HG02885 (cell line): ENCODE data around the gene UROS.

ENCODE experiments used
- ATAC-seq: cut with Tn5 transposase; IDR thresholded peaks from one replicate; pipeline ENCODE4 v1.9.1; 2021; ENCODE audit warnings: mild to moderate bottlenecking; ENCODE audit not compliant: unreplicated experiment, poor library complexity

UROS gene

DNA sequence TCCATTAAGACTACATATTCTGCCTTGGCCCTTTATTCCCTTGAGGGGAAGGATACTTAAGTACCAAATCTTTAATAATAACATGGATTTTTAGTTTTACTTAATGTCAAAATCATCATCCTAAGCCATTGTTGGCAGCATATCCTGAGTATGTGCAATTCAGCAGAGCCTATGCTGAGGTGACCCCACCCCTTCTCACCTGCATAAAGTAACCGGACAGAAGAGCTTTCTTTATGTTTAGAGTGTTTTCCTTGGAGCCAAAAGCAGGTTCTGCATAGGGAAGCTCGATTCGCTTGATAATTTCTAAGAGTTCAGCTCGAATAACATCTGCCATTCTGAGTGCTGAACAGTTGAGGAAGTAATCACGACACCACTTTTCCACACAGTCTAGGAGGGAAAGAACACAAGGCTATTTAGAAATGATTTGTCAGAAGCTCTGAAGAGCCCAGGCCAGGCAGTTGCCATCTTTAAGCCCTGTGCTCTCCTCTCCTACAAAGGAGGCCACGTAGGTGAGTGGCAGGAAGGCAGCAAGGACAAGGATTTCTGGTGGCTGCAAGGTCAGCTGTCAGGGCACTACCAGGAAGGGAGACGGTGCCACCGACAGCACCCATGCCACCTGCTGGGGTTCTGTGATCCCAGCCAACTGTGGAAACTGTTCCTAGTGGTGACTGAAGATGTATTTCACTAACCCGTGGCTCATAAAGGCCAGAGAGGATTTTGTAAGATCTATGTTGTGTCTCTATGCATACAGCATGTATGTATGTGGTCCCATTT is 15.9 kb upstream of the UROS start:
- ATAC-seq = no peak

DNA sequence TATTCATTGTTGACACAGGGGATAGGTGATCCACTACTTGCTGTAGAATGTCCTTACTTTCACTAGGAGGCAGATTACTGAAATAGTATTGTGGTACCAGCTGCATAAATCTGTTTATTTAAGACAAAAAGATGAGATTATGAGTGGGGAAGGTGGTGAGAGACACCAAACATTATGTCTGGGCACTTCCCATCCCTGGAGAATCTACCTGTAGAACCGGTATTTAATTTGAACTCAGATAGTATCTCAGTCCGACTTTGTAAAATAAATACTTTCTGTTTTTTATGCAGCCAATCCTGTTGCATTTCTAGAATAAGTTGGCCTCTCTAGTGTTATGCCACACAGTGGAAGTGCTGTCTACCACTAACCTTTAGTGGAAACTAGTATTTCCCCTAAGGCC is 13.7 kb upstream of the UROS start:
- ATAC-seq = no peak

DNA sequence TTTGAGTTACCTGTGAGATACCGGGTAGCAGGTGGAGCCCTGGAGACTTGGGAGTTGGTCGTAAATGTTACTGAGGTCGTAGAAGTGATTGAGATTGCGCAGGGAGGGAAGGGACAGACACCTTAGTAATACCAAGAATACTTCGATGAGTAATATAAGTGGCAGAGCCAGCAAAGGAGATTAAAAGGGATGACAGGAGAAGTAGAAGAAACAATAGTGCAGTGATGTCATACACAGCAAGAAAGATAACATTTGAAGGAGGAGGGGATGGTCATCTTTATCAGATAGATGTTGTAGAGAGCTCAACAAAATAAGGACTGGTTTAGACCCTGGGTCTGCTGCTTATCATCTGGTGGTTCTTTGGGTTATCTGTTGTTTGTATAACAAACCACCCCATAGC is 5.3 kb upstream of the UROS start:
- ATAC-seq = no peak

DNA sequence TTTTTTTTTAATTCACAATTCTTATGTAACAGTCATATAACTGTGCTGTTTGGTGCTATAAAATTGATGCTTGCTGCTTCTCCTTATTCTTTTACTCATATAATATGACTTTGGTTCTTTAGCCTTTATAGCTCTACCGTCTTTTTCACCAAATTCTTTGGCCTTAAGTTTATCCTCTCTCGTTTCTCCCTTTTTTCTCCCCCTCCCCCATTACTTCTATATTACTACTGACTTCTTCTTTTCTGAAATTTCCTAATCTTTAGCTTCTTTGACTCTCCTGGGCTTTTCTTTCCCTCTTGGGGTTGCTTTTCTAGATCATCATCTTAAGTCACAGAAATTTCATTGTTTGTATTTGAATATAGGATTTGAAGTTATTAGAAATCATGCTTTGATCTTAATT is 4.1 kb upstream of the UROS start:
- ATAC-seq = no peak

DNA sequence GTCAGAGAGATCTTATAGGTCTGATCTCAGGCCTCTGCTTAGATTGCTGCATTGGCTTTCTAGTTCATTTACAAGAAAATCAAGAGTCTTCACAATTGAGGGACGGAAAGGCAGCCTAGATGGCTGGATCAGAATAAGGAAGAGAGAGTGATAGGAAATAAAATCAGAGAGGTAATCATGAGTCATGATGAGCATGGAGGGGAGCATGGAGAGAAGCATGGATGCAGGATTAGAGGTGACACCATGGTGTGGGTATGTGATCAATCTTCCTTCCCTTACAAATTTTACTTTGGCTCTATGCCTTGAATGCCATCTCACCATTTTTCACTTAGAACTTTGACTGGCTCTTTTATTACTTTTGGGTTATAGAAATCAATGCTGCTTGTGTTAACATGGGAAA is 1.7 kb upstream of the UROS start:
- no peak for ATAC-seq

DNA sequence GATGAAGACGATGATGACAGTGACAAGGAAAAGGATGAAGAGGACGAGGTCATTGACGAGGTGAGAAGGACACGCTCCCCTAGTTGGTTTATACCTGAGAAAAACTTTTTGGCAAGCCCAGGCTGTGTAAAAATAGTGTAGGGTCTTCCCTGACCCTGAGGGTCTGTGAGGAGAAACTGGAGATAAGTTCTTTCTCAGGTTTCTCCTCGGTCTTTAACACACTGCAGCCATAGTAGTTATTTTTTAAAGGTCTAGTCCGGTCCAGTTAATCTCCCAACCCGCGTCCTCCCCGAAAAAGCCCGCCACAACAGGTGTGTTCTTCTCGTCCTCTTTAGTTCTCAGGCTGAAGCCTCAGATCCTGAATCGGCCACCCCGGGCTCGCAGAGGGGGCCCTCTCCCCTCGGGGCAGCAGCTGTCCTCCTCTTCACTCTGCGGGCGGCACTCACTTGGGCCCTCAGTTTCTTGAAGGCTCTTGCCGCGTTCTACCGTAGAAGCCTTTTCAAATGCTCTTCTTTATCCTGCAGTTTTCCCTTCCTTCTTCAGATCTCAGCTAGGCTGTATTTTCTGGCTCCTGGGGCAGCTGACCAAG is 699 bp upstream of the UROS start:
- ATAC-seq = peak; percentile 1

DNA sequence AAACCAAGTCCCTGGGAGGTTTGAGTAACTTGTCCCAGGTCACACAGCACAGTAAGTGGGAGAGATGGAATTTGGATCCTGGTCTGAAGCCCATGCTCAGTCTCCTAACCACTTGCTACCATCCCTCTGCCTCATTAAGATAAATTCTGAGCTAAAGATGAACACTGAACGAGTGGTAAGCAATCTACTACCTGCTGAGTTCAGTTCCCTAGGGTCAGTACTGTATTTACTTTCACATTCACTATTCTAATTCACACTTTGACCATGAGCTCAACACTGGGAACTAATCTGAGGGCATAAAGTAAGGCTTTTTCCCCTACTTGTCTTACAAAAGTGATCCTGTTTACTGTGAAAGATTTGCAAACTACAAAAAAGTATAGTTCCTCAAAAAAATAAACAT is 2.4 kb downstream of the UROS start:
- ATAC-seq = peak; percentile 52

DNA sequence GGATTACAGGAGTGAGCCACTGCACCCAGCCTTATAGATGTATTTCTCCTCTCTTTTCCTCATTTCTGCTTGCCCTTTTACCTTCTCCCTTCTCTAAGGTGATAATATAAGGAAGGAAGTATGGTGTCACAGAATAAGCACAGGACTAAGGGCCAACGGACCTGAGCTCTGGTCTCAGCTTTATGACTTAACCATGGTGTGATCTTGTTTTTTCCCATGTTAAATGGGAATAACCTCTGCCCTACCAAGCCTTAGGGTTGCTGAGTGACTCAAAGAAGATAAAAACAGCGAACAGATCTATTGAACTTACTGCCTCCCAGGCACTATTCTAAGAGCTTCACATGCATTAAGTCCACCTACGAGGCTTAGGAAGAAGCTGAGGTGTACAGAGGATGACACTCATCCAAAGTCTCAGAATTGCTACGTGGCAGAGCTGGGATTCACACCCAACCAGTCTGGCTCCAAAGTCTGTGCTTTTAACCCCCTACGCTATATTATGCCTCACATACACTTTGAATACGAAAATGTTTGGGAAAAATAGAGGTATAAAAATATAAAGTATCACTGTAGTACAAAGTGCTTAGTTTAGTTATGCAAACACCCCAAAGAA is 5.6 kb downstream of the UROS start:
- ATAC-seq = no peak

DNA sequence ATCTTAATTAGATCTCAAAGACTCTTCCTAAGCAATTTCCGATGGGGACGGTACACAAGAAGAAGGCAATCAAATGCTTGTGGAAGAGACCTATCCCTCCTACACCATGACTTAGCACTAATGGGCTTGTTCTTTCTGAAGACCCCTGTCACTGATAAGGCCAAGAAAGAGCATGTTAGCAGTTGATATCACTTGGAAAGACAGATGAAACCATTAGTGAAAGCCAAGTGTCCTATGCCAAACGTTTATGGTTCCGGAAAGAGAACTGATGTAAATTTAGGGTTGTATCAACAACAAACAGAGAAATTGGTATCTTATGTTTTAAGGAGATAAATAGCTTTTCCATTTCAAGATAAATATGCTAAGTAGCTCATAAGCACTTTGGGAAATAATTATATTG is 6.5 kb downstream of the UROS start:
- ATAC-seq = no peak

DNA sequence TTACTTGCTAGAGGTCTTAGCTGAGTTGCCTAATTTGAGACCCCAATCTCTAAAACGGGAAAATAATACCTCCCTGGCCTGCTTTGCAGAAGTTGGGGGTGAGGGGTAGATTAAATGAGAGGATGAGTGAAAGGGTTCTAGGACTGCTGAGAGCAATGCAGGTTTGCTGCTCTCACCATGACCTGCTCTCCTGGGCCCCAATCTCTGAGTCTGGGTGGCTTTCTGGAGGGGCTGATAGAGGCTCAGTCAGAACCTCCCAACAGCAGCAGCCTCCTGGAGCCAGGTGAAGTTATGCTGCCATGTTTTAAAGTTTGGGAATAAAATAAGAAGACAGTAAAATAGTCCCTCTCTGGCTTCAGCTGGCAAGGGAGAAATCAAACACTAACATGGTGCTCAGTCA is 7.3 kb downstream of the UROS start:
- ATAC-seq = no peak

DNA sequence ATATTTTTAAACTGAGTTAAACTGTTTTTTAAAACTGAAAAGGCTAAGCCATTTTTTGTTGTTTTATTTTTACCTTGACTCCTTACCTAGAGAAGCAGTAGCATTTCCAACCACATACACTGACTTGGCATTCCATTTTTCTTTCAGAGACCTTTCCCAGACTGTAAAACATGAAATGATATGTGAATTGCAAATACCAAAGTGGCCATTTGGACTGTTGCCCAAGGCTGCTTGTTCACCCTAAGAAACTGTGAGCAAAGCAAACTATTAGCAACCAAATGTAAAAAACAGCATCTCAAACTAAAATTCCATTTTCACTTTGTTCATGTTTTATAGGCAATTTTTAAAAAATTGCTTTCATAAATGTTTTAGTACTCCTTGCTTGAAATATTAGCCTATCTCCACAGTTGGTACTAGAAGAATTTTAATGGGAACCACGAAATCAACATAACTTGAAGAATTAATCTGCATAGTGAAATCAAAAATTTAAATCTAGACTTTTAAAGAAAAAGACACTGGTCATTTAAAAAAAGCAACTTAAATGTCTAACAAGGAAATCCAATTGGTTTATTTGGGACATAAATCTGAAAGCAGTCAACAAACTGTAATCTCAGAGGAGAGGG is 10.8 kb downstream of the UROS start:
- ATAC-seq = no peak

DNA sequence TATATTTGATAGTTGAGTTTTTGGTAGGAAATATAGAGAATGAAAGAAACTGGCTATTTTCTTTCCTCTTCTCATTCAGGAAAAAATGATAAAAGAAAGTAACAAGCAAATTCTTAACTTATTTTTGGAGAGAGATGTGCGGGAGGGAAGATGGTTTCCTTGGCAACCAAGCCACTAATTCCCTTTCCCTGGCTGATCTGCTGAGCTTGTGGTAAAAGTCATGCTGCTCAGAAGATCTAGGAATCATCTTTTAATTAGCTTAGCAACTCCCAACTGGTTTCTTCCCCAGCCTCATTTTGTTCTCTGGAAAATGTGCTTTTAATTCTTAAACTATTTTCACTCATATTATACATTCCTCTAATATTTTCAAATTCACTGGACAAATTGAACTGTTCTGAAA is 11.8 kb downstream of the UROS start:
- no peak for ATAC-seq

DNA sequence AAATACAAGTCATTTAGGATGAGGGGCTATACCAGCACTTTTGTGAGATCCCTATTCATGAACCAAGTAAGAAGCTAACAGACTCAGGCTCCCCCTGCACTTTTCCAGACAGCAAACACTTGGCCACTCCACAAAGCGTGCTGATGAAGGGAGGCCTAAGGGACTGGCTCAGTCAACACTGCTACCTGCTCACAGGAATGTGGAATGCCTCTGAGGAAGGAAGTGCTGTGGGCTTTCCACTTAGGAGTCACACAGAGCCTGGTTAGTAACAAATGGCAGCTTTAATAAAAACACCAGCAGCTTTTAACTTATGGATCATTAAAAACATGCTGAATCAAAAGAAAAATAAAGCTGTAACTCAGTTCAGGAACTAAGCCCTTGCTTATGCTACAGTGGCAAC is 15.0 kb downstream of the UROS start:
- no peak for ATAC-seq

DNA sequence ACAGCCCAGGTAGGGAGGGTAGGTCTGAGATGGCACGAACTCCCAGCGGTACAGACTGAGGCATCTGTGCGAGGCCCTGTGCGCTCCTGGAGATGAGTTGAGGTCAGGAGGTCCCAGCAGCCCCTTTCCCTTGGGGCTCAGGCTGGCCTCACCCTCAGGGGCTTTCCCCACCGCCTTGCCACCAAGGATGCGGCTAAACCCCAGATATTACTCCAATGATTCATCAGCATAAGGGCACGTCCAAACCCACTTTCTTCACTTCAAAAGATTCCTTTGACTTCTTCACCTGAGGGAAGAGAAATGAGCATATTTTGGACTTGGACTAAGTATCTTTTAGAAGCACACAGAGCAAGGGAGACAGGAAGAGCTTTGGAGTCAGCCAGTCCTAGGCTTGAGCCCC is 20.3 kb downstream of the UROS start:
- ATAC-seq = no peak

DNA sequence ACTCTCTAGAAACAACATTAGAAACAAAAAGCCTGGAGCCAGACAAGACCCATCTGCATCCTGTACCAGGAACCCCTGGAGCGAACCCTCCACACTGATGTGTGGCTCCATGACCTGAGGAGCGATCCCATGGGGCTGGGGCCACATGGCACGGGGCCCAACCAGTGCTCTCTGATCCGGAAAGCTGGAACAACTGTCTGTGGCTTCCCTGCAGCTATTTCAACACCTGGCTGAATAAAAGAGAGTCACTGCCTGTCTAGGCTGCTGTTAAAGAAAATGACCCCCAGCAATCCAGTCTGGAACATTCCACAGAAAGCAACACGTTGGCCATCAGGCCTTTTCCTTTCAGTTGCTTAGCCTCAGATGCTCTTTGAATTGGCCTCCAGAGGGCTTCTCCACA is 20.9 kb downstream of the UROS start:
- ATAC-seq = no peak

DNA sequence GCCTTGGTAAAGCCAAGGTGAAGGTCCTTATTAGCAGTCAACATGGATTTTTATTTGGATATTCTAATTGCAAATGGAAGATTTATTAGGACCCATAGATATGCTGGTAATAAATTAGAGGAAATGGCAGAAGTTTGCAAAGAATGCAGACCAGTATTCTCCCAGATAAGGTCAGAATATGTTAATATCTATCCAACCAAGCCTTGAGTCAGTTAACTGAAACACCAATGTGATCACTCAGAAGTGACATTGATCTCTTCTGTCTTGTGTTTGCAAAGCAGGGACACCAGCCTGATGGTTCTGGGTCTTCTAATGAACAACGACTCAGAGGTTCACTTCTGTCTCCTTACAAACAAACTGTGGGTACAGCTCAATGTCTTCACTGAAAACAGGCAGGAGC is 21.5 kb downstream of the UROS start:
- ATAC-seq = no peak

DNA sequence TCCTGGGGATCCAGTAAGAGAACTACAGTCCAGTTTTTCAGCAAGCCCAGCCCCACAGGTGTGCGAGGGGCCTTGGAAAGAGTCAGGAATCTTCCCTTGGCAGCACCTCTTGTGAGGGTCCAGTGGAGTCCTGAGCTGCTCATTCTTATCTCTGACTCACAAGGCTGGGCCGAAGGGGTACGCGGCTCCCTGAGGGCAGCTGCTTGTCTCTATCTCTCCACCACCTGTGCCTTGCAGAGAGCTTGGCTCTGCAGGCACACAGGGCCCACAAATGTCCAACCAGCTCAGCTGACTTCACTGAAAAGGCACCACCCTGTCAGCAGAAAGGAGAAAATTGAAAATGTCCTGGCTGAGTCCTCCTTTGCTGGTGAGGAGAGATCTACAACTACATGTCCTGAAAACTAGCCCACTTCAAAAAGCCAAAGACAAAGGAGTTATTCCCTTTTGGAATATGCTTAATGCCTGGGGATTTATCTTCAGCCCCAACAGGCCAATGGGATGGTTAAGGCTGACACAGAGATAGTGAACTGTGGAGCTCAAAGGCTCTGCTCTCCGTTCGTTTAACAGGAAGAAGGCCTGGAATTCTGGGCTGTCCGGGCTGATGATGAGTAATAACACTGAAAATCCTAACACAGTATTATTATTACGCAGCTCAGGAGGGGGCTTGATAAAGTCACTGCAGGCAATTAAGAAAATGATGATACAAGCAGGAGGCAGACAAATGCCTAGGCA is 23.4 kb downstream of the UROS start:
- ATAC-seq = no peak

DNA sequence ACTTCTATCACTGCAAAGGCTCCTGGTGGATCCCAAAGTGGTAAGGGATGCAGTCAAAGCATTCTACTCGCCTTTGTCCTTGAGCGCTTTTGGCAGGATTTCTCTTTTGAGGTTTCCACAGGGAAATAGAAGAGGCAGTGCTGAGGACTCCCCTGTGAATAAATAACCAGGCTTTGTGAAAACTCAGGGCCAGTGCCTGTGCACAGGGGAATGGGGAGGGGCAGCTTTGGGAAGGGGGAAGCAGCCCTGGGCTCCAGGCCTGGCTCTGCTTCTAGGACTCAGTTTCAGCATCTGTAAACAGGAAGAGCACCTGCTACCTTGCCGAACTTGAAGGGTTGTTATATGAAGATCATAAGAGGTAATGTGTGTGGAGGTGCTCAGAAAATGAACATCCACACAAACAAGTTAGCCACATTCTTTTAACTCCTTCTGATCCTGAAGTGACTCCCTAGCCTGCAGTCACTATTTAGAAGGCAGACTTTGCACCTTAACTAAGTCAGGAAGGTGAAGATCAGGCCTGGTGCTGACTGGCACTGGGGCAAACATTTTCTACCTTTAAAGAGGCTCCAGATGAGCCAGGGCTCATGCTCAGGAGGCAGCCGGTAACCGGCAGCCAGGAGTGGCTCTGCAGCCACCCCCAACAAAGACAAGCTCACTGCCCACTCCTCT is 24.9 kb downstream of the UROS start:
- no peak for ATAC-seq

DNA sequence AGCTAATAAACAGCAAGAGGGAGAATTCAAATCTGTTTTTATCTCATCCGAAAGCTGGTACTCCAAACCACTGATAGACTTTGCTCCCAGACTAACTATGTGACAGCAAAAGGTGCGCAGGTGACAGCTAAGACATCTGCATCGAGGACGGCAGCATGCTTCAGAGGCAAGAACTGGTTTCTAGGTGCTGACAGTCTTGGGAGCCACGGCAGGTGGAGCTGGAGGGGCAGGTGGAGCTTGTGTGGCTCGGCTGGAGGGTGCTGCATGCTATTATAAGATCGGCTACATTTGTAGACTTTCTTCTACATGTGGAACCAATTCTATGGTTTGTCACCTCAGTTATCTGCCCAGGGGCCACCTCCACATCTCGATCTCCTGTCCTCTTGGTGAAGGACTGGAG is 25.6 kb downstream of the UROS start:
- ATAC-seq = no peak

DNA sequence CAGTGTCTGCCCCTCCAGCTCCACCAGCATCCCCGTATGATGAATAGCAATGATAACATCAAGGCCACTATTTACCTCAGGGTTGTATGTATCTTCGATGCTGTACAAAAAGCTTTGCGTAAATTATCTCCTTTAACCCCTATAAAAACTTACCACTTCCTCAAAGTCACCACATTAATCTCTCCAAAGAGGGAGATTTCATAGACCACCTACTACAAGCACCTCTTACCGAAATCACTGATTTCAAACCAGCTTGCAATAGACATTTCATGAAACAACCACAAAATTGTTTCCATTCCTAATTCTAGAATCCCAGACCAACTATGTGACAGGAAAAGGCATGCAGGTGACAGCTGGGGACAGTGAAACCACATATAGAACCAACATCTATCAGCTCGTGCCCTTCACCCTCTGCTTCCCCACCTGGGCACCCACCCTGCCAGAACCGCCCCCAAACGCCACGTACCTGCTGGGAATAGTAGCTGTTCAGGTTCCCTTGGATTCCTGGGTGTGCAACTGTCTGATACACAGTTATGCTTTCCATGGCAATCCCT is 27.3 kb downstream of the UROS start:
- no peak for ATAC-seq
